ENCODE measurements around the gene BRF1. TPM values are rescaled to one million over a fixed set of nuclear protein-coding genes. Genes with fewer than 3 reads are reported as not detected.
A peak's percentile ranks its signal among the peaks of the same experiment; 100 is the strongest.

Gene BRF1, protein sequence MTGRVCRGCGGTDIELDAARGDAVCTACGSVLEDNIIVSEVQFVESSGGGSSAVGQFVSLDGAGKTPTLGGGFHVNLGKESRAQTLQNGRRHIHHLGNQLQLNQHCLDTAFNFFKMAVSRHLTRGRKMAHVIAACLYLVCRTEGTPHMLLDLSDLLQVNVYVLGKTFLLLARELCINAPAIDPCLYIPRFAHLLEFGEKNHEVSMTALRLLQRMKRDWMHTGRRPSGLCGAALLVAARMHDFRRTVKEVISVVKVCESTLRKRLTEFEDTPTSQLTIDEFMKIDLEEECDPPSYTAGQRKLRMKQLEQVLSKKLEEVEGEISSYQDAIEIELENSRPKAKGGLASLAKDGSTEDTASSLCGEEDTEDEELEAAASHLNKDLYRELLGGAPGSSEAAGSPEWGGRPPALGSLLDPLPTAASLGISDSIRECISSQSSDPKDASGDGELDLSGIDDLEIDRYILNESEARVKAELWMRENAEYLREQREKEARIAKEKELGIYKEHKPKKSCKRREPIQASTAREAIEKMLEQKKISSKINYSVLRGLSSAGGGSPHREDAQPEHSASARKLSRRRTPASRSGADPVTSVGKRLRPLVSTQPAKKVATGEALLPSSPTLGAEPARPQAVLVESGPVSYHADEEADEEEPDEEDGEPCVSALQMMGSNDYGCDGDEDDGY
- 10 to 100 TPM; 20.0 to 28.1 TPM for total RNA-seq

DNA sequence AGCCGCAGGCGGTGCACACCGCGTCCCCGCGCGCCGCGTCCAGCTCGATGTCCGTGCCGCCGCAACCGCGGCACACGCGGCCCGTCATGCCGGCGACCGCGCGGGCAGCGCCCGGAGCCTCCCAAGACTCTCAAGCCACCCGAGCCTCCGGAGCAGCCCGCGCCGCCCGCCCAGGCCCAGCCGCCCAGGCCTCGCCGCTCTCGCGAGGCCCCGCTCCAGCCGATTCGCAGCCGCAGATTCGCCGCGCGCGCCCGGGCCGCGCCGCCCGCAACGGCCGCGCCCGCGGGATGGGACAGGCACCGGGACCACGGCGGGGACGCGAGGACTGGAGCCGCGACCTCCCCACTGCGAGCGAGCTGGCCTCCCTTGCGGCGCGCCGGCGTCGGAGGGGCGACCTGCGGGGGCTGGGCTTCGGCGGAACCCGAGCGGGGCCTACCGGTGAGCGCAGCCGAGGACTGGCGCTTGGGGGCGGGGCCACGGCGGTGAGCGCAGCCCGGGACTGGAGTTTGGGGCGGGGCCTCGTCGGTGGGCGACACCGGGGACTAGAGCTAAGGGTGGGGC is at the start of gene BRF1:
BRF1 (minus strand) TSS at position 460 of the 561 bp plus-strand sequence; CDS start at position 88, 372 bp downstream.
- DNase-seq (peak; percentile 99), ATAC-seq (peak; percentile 92)
- peaks cover 35% of the 10 kb centered on the region for H3K4me1 Mint-ChIP-seq
- H3K36me3 Mint-ChIP-seq (ENCODE audit: low read depth): peaks cover 7% of the 10 kb centered on the region
- no peaks in the 10 kb centered on the region for H3K9me3 Mint-ChIP-seq (ENCODE audit: low read depth)
- intact Hi-C loops (cut with DNase I, micrococcal nuclease): loop anchor here (1.0 to 5.0 kb wide), 14 partner anchors 14 to 623 kb away; partner anchors contain the start of genes PACS2 (in 2 of the 2), BTBD6 (in 1 of the 2), CDCA4 (in 1 of the 2) and CLBA1 (in 1 of the 2)
- peak within 1 kb of the TSS; percentile 86 for H3K27ac Mint-ChIP-seq
- H3K4me3 Mint-ChIP-seq: peak within 1 kb of the TSS; percentile 86
- CTCF ChIA-PET: interaction anchor here (0.6 to 1.0 kb wide), 3 partner anchors 11 to 13 kb away, joined by 3 to 11 read pairs (median 3); partner anchors contain the start of gene PACS2
- POLR2A ChIA-PET: interaction anchor here (0.7 to 1.7 kb wide), 9 partner anchors 8 to 548 kb away, joined by 3 to 23 read pairs (median 4); partner anchors contain the start of genes BTBD6, PACS2 and SIVA1
- H3K27me3 Mint-ChIP-seq: no peaks in the 10 kb centered on the region

- peaks cover 4% of the 10 kb centered on the region for H3K9me3 Mint-ChIP-seq (ENCODE audit: low read depth)
- ATAC-seq (no peak), DNase-seq (no peak)
- H3K4me3 Mint-ChIP-seq: no peak overlapping the region
- no peaks in the 10 kb centered on the region for H3K27me3 Mint-ChIP-seq
- H3K36me3 Mint-ChIP-seq (ENCODE audit: low read depth): no peaks in the 10 kb centered on the region
- intact Hi-C loops (cut with DNase I, micrococcal nuclease): loop anchor here (5.0 kb wide), 2 partner anchors 58 to 83 kb away; no protein-coding TSS in a partner anchor
- H3K4me1 Mint-ChIP-seq: peaks cover 2% of the 10 kb centered on the region
- POLR2A ChIA-PET: interaction anchor here (0.7 kb wide), 1 partner anchor 38 kb away, joined by 3 read pairs; no protein-coding TSS in a partner anchor
- CTCF ChIA-PET: no interaction called here
- H3K27ac Mint-ChIP-seq: no peak overlapping the region
Observed at GRCh38 chr14:105349992-105350391, 49.2 kb upstream of the BRF1 start.

GRCh38 chr14:105348945-105349699 is 48.3 kb upstream of the BRF1 start:
- ATAC-seq (no peak), DNase-seq (no peak)
- peaks cover 2% of the 10 kb centered on the region for H3K4me1 Mint-ChIP-seq
- no peaks in the 10 kb centered on the region for H3K36me3 Mint-ChIP-seq (ENCODE audit: low read depth)
- H3K9me3 Mint-ChIP-seq (ENCODE audit: low read depth): peaks cover 4% of the 10 kb centered on the region
- intact Hi-C loops (cut with DNase I, micrococcal nuclease): no loop called here
- H3K27ac Mint-ChIP-seq: no peak overlapping the region
- POLR2A ChIA-PET: interaction anchor here (0.7 kb wide), 1 partner anchor 38 kb away, joined by 3 read pairs; no protein-coding TSS in a partner anchor
- no peak overlapping the region for H3K4me3 Mint-ChIP-seq
- no peaks in the 10 kb centered on the region for H3K27me3 Mint-ChIP-seq
- CTCF ChIA-PET: no interaction called here

DNA sequence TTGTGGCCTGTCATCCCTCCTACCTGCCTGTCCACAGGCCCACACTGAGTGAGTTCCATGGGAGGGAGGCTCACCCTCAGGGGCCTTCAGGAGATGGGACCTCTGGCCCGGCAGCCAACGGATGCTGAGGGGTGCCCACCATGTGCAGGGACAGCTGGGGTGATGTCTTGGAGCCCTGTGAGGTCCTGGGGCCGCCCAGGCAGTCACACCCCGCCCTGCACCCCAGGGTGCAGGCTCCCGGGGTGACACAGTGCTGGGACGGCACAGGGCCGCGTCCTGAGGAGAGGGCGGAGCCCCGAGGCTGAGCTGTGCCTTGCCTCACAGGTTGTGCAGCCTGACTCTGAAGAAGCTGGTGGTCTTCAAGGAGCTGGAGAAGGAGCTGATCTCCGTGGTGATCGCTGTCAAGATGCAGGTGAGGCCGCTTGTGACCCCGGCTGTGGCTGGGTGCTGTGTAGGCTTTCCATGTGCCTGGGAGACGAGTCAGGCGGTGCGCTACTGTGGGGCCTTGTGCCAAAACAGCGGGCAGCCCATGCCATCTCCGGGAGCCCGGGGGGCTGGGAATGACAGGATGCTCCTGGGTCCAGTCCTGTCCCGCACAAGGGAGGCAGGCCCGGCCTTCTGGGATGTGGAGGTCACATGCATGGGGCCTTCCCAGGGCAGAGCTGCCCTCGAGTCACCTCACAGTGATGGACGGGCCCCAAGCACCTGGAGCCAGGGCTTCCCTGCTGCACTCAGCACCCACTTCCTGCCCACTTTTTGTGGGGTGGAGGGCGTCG is 47.6 kb upstream of the BRF1 start:
- H3K27me3 Mint-ChIP-seq: no peaks in the 10 kb centered on the region
- no peak for DNase-seq

GRCh38 chr14:105347587-105347968 is 46.8 kb upstream of the BRF1 start:
- H3K36me3 Mint-ChIP-seq (ENCODE audit: low read depth): no peaks in the 10 kb centered on the region
- CTCF ChIA-PET: no interaction called here

More for the DNA sequence above, 47.6 kb upstream of the BRF1 start:
- H3K36me3 Mint-ChIP-seq (ENCODE audit: low read depth): no peaks in the 10 kb centered on the region
- no peak overlapping the region for H3K4me3 Mint-ChIP-seq
- H3K27ac Mint-ChIP-seq: no peak overlapping the region
- ChIA-PET POLR2A (no interaction called here), CTCF (no interaction called here)
- peaks cover 4% of the 10 kb centered on the region for H3K9me3 Mint-ChIP-seq (ENCODE audit: low read depth)
- intact Hi-C loops (cut with DNase I, micrococcal nuclease): no loop called here
- H3K4me1 Mint-ChIP-seq: peaks cover 2% of the 10 kb centered on the region
- no peak for ATAC-seq

DNA sequence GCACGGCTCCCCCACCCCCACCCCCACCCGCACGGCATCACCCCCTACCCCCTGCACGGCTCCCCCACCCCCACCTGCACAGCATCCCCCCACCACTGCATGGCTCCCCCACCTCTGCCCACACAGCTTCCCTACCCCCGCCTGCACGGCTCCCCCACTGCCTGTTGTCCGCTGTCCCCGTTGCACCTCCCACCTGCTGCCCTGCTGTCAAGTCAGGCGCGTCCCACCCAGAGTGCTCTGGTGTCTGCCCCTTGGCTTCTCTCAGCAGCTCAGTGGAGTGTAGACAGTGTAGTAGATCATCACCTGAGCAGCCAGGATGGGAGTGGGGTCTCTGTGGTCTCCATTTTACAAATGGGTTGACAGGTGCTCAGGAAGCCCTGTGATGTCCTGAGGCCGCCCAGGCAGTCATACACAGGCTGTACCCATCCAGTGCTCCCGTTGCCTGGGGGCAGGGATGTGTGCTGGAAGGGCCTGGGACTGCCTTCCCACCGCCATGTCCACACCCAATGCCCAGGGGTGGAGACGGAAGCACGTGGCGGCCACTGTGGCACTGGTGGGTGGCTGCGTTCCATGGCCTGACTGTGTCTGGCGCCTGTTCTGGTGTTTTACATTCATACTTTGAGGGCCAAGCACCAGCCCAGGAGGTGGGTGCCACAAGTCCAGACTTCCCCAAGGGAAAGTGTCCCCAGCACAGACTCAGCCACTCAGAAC is 46.2 kb upstream of the BRF1 start:
- Mint-ChIP-seq H3K27me3 (no peaks in the 10 kb centered on the region), H3K36me3 (ENCODE audit: low read depth) (no peaks in the 10 kb centered on the region), H3K27ac (no peak overlapping the region), H3K4me1 (peaks cover under 1% of the 10 kb centered on the region), H3K9me3 (ENCODE audit: low read depth) (peaks cover 4% of the 10 kb centered on the region), H3K4me3 (no peak overlapping the region)
- no peak for ATAC-seq
- intact Hi-C loops (cut with DNase I, micrococcal nuclease): no loop called here
- POLR2A ChIA-PET: no interaction called here
- CTCF ChIA-PET: no interaction called here
- no peak for DNase-seq

More at GRCh38 chr14:105347587-105347968, 46.8 kb upstream of the BRF1 start:
- H3K4me1 Mint-ChIP-seq: peaks cover 2% of the 10 kb centered on the region
- DNase-seq (no peak), ATAC-seq (no peak)
- H3K27me3 Mint-ChIP-seq: no peaks in the 10 kb centered on the region
- peaks cover 4% of the 10 kb centered on the region for H3K9me3 Mint-ChIP-seq (ENCODE audit: low read depth)
- POLR2A ChIA-PET: no interaction called here
- H3K4me3 Mint-ChIP-seq: no peak overlapping the region
- no peak overlapping the region for H3K27ac Mint-ChIP-seq
- intact Hi-C loops (cut with DNase I, micrococcal nuclease): no loop called here

- intact Hi-C loops (cut with DNase I, micrococcal nuclease): no loop called here
- H3K4me1 Mint-ChIP-seq: no peaks in the 10 kb centered on the region
- ChIA-PET POLR2A (no interaction called here), CTCF (interaction anchor here (0.6 kb wide), 1 partner anchor 12 kb away, joined by 3 read pairs; no protein-coding TSS in a partner anchor)
- H3K4me3 Mint-ChIP-seq: no peak overlapping the region
- H3K36me3 Mint-ChIP-seq (ENCODE audit: low read depth): peaks cover 2% of the 10 kb centered on the region
- no peak for ATAC-seq
- DNase-seq: no peak
- H3K27ac Mint-ChIP-seq: no peak overlapping the region
- H3K9me3 Mint-ChIP-seq (ENCODE audit: low read depth): peaks cover 4% of the 10 kb centered on the region
- no peaks in the 10 kb centered on the region for H3K27me3 Mint-ChIP-seq
Observed at GRCh38 chr14:105346200-105346533, 45.4 kb upstream of the BRF1 start.

DNA sequence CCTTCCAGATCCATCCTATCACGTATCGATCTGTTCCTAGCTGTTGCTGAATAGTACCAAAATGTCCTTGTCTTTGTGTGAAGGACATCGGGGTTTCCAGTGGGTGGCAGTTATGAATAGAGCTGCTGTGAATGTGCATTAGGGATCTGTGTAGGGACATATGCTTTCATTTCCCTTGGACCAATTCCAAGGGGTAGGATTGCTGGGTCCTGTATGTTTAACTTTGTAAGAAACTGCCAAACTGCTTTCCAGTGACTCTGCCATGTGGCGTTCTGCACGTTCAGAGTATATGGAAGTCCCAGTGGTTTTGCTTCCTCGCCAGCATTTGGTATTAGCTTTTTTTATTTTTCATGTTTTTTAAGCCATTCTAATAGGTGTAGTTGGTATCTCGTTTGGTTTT is 42.4 kb upstream of the BRF1 start:
- Mint-ChIP-seq H3K4me1 (peaks cover 4% of the 10 kb centered on the region), H3K9me3 (ENCODE audit: low read depth) (peaks cover 4% of the 10 kb centered on the region), H3K36me3 (ENCODE audit: low read depth) (peaks cover 2% of the 10 kb centered on the region), H3K27ac (no peak overlapping the region), H3K4me3 (no peak overlapping the region), H3K27me3 (no peaks in the 10 kb centered on the region)
- POLR2A ChIA-PET: no interaction called here
- CTCF ChIA-PET: interaction anchor here (0.7 to 1.4 kb wide), 4 partner anchors 9 to 130 kb away, joined by 3 to 9 read pairs (median 3); no protein-coding TSS in a partner anchor
- intact Hi-C loops (cut with DNase I, micrococcal nuclease): no loop called here
- no peak for DNase-seq
- no peak for ATAC-seq

- H3K27ac Mint-ChIP-seq: no peak overlapping the region
- H3K4me1 Mint-ChIP-seq: peaks cover 4% of the 10 kb centered on the region
- peaks cover 4% of the 10 kb centered on the region for H3K9me3 Mint-ChIP-seq (ENCODE audit: low read depth)
- ChIA-PET POLR2A (no interaction called here), CTCF (interaction anchor here (1.0 kb wide), 1 partner anchor 120 kb away, joined by 4 read pairs; no protein-coding TSS in a partner anchor)
- peaks cover 2% of the 10 kb centered on the region for H3K36me3 Mint-ChIP-seq (ENCODE audit: low read depth)
- no peak for ATAC-seq
- DNase-seq: no peak
- H3K27me3 Mint-ChIP-seq: no peaks in the 10 kb centered on the region
- H3K4me3 Mint-ChIP-seq: no peak overlapping the region
- intact Hi-C loops (cut with DNase I, micrococcal nuclease): no loop called here
Observed at GRCh38 chr14:105340821-105341733, 40.3 kb upstream of the BRF1 start.

All from activated CD4-positive, alpha-beta T cell treated with anti-CD3 and anti-CD28 coated beads for 36 hours (primary cell).